Stimulated activated CD8-positive, alpha-beta memory T cell treated with anti-CD3 and anti-CD28 coated beads, Interleukin-15, amount 100 ng/mL, for 4 hours (primary cell): ENCODE data around the gene MOV10.
A peak's percentile ranks its signal among the peaks of the same experiment; 100 is the strongest.
"Not testable (repeated sequence)": the region's sequence is repeated elsewhere in the genome, so short reads cannot be mapped to it uniquely, and the experiment has no call there.

Experiments used
- DNase-seq, 2 donors: peaks; one replicate each; pipeline ENCODE4 v3.0.0-alpha.2; 2020; ENCODE audit warnings: low read depth in 2 of 2

Gene MOV10

GRCh38 chr1:112674440-112674985, at the start of gene MOV10:
TSS of gene MOV10 (plus strand) at chr1:112674659. CDS start at chr1:112674913, 254 bp downstream.
- DNase-seq = peak in 1 of 2 donors; percentile 31

- DNase-seq = no peak
Measured at GRCh38 chr1:112625696-112626095, 48.8 kb upstream of the MOV10 start.

- no peak for DNase-seq
Measured at GRCh38 chr1:112626193-112626592, 48.3 kb upstream of the MOV10 start.

- no peak for DNase-seq
Measured at GRCh38 chr1:112626887-112627286, 47.6 kb upstream of the MOV10 start.

- DNase-seq = no peak
Measured at GRCh38 chr1:112628516-112628915, 45.9 kb upstream of the MOV10 start.

GRCh38 chr1:112629256-112629655, 45.2 kb upstream of the MOV10 start:
- no peak for DNase-seq

GRCh38 chr1:112633628-112634027, 40.8 kb upstream of the MOV10 start:
- DNase-seq = no peak

- DNase-seq = no peak
Measured at GRCh38 chr1:112634367-112634766, 40.1 kb upstream of the MOV10 start.

- no peak for DNase-seq
Measured at GRCh38 chr1:112636056-112636455, 38.4 kb upstream of the MOV10 start.

GRCh38 chr1:112636597-112637253, 37.7 kb upstream of the MOV10 start:
- DNase-seq = no peak

GRCh38 chr1:112637254-112638109, 37.0 kb upstream of the MOV10 start:
- no peak for DNase-seq

GRCh38 chr1:112638110-112638428, 36.4 kb upstream of the MOV10 start:
- DNase-seq = no peak

- DNase-seq = not testable (repeated sequence)
Measured at GRCh38 chr1:112640437-112640836, 34.0 kb upstream of the MOV10 start.

GRCh38 chr1:112643080-112643479, 31.4 kb upstream of the MOV10 start:
- no peak for DNase-seq

- DNase-seq = no peak
Measured at GRCh38 chr1:112646225-112646624, 28.2 kb upstream of the MOV10 start.

GRCh38 chr1:112651205-112651604, 23.3 kb upstream of the MOV10 start:
- no peak for DNase-seq

GRCh38 chr1:112665857-112666256, 8.6 kb upstream of the MOV10 start:
- DNase-seq = no peak

- no peak for DNase-seq
Measured at GRCh38 chr1:112666946-112667345, 7.5 kb upstream of the MOV10 start.

GRCh38 chr1:112672009-112672408, 2.5 kb upstream of the MOV10 start:
- DNase-seq = no peak

- no peak for DNase-seq
Measured at GRCh38 chr1:112672842-112673241, 1.6 kb upstream of the MOV10 start.

- no peak for DNase-seq
Measured at GRCh38 chr1:112673592-112674439, 643 bp upstream of the MOV10 start.
